K562 (cell line): ENCODE results near the gene UFSP1. TPM values are rescaled to one million over a fixed set of nuclear protein-coding genes. Genes with fewer than 3 reads are reported as not detected.
A peak's percentile ranks its signal among the peaks of the same experiment; 100 is the strongest.

Experiments used
- CC2D1A ChIP-seq: fragments of 450-650 bp; IDR thresholded peaks from 2 replicates; pipeline ENCODE4 v1.6.1; 2017; ENCODE audit warnings: mild to moderate bottlenecking
- KLF16 ChIP-seq: IDR thresholded peaks from 2 replicates; pipeline ENCODE4 v1.6.1; 2016; ENCODE audit warnings: antibody characterized with exemption
- NR2F6 ChIP-seq: fragments of 450-650 bp; formaldehyde crosslinking; IDR thresholded peaks from 2 replicates; pipeline ENCODE4 v1.4.0; 2020; ENCODE audit warnings: mild to moderate bottlenecking
- RBBP5 ChIP-seq: fragments of 200-600 bp; sonication (generic); IDR thresholded peaks from 2 replicates; pipeline ENCODE4 v1.6.1; 2012; ENCODE audit warnings: borderline replicate concordance, mild to moderate bottlenecking, low read length, control low read depth, inconsistent platforms; ENCODE audit not compliant: insufficient read depth, poor library complexity, severe bottlenecking
- ZNF589 ChIP-seq: fragments of 200-800 bp; sonication (Bioruptor generic); IDR thresholded peaks from 2 replicates; pipeline ENCODE4 v1.6.1; 2016; ENCODE audit warnings: low read depth, missing genetic modification characterization, missing compliant biosample characterization
- ZNF76 ChIP-seq: fragments of 250-450 bp; sonication (Bioruptor Pico); IDR thresholded peaks from 2 replicates; pipeline ENCODE4 v1.4.0; 2020; ENCODE audit warnings: mild to moderate bottlenecking, moderate library complexity, borderline replicate concordance
- polyA plus RNA-seq, 8 experiments: library from polyadenylated mRNA; depleted of rRNA in 4 of 8; stranded (reverse) in 5 of 8; unstranded in 3 of 8; fragments of >200 nt; fragmentation: Nextera tagmentation in 2 of 8; fragmentation: Illumina TruSeq in 1 of 8; extraction: Ambion mirVana in 2 of 8; extraction: Trizol in 1 of 8; gene quantifications; 2 replicates each; pipeline versions ENCODE4 v1.2.1 to v1.2.3, GENCODE V29; 2011 to 2014; ENCODE audit warnings: inconsistent platforms in 1 of 8, missing spikeins in 1 of 8
- total RNA-seq, 7 experiments: library from RNA; depleted of rRNA in 6 of 7; stranded (reverse); fragments of >200 nt in 6 of 7; fragmentation: Illumina TruSeq in 2 of 7; extraction: Trizol in 2 of 7; gene quantifications; 2 replicates each; pipeline versions ENCODE4 v1.2.1 to v1.2.3, GENCODE V29; 2011 to 2021; ENCODE audit warnings: low replicate concordance in 1 of 7
- TF ChIP-seq, protein P1 (sequence below): sonication (generic); formaldehyde crosslinking; IDR thresholded peaks from 2 replicates; pipeline ENCODE4 v1.8.0; 2023; ENCODE audit warnings: mild to moderate bottlenecking, missing genetic modification reagents
- TF ChIP-seq, protein P2 (sequence below): sonication (generic); formaldehyde crosslinking; IDR thresholded peaks from 2 replicates; pipeline ENCODE4 v1.8.1; 2023; ENCODE audit warnings: mild to moderate bottlenecking, missing genetic modification reagents
- TF ChIP-seq, protein P3 (sequence below): fragments of 250-450 bp; sonication (Bioruptor Pico); IDR thresholded peaks from 2 replicates; pipeline ENCODE4 v1.6.1; 2021; ENCODE audit warnings: mild to moderate bottlenecking
- TF ChIP-seq, protein P4 (sequence below): fragments of 450-650 bp; IDR thresholded peaks from 2 replicates; pipeline ENCODE4 v1.6.1; 2016; ENCODE audit warnings: borderline replicate concordance
- TF ChIP-seq, protein P5 (sequence below): fragments of 200-800 bp; sonication (Bioruptor generic); IDR thresholded peaks from 2 replicates; pipeline ENCODE4 v1.6.1; 2017; ENCODE audit warnings: missing genetic modification characterization, missing compliant biosample characterization

Gene UFSP1
- total and polyA plus RNA-seq, 9 of the 15 experiments (the other 6 are each of a cell fraction or from before 2014, with no cell fraction given), result 0.50 to 18.8 (median 2.1) TPM

- TF ChIP-seq, protein P1, sequence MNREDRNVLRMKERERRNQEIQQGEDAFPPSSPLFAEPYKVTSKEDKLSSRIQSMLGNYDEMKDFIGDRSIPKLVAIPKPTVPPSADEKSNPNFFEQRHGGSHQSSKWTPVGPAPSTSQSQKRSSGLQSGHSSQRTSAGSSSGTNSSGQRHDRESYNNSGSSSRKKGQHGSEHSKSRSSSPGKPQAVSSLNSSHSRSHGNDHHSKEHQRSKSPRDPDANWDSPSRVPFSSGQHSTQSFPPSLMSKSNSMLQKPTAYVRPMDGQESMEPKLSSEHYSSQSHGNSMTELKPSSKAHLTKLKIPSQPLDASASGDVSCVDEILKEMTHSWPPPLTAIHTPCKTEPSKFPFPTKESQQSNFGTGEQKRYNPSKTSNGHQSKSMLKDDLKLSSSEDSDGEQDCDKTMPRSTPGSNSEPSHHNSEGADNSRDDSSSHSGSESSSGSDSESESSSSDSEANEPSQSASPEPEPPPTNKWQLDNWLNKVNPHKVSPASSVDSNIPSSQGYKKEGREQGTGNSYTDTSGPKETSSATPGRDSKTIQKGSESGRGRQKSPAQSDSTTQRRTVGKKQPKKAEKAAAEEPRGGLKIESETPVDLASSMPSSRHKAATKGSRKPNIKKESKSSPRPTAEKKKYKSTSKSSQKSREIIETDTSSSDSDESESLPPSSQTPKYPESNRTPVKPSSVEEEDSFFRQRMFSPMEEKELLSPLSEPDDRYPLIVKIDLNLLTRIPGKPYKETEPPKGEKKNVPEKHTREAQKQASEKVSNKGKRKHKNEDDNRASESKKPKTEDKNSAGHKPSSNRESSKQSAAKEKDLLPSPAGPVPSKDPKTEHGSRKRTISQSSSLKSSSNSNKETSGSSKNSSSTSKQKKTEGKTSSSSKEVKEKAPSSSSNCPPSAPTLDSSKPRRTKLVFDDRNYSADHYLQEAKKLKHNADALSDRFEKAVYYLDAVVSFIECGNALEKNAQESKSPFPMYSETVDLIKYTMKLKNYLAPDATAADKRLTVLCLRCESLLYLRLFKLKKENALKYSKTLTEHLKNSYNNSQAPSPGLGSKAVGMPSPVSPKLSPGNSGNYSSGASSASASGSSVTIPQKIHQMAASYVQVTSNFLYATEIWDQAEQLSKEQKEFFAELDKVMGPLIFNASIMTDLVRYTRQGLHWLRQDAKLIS, result peak; percentile 64; the same call in 1 of the 2 replicates
- TF ChIP-seq CC2D1A (peak; percentile 94), NR2F6 (CRISPR knock-in tag) (no peak), KLF16 (peak; percentile 22; the same call in 1 of the 2 replicates), ZNF76 (peak; percentile 82), ZNF589 (CRISPR knock-in tag) (0 out of 2 replicates have a peak, but pooled peaks have one; percentile 3), RBBP5 (peak; percentile 23)
- TF ChIP-seq, protein P2, sequence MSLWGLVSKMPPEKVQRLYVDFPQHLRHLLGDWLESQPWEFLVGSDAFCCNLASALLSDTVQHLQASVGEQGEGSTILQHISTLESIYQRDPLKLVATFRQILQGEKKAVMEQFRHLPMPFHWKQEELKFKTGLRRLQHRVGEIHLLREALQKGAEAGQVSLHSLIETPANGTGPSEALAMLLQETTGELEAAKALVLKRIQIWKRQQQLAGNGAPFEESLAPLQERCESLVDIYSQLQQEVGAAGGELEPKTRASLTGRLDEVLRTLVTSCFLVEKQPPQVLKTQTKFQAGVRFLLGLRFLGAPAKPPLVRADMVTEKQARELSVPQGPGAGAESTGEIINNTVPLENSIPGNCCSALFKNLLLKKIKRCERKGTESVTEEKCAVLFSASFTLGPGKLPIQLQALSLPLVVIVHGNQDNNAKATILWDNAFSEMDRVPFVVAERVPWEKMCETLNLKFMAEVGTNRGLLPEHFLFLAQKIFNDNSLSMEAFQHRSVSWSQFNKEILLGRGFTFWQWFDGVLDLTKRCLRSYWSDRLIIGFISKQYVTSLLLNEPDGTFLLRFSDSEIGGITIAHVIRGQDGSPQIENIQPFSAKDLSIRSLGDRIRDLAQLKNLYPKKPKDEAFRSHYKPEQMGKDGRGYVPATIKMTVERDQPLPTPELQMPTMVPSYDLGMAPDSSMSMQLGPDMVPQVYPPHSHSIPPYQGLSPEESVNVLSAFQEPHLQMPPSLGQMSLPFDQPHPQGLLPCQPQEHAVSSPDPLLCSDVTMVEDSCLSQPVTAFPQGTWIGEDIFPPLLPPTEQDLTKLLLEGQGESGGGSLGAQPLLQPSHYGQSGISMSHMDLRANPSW, result 0 out of 2 replicates have a peak, but pooled peaks have one; percentile 30
- TF ChIP-seq, protein P3, sequence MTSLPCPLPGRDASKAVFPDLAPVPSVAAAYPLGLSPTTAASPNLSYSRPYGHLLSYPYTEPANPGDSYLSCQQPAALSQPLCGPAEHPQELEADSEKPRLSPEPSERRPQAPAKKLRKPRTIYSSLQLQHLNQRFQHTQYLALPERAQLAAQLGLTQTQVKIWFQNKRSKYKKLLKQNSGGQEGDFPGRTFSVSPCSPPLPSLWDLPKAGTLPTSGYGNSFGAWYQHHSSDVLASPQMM (CRISPR knock-in tag), result no peak
- TF ChIP-seq, protein P4, sequence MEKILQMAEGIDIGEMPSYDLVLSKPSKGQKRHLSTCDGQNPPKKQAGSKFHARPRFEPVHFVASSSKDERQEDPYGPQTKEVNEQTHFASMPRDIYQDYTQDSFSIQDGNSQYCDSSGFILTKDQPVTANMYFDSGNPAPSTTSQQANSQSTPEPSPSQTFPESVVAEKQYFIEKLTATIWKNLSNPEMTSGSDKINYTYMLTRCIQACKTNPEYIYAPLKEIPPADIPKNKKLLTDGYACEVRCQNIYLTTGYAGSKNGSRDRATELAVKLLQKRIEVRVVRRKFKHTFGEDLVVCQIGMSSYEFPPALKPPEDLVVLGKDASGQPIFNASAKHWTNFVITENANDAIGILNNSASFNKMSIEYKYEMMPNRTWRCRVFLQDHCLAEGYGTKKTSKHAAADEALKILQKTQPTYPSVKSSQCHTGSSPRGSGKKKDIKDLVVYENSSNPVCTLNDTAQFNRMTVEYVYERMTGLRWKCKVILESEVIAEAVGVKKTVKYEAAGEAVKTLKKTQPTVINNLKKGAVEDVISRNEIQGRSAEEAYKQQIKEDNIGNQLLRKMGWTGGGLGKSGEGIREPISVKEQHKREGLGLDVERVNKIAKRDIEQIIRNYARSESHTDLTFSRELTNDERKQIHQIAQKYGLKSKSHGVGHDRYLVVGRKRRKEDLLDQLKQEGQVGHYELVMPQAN, result peak; percentile 100
- TF ChIP-seq, protein P5, sequence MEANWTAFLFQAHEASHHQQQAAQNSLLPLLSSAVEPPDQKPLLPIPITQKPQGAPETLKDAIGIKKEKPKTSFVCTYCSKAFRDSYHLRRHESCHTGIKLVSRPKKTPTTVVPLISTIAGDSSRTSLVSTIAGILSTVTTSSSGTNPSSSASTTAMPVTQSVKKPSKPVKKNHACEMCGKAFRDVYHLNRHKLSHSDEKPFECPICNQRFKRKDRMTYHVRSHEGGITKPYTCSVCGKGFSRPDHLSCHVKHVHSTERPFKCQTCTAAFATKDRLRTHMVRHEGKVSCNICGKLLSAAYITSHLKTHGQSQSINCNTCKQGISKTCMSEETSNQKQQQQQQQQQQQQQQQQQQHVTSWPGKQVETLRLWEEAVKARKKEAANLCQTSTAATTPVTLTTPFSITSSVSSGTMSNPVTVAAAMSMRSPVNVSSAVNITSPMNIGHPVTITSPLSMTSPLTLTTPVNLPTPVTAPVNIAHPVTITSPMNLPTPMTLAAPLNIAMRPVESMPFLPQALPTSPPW, result peak; percentile 44
Measured at GRCh38 chr7:100852048-100852872, 37.3 kb downstream of the UFSP1 start, which contains the start of gene SLC12A9 (continued).
